Lung (tissue), 12 donors: Measurements from ENCODE around the gene KMT2D. TPM values are rescaled to one million over a fixed set of nuclear protein-coding genes. Genes with fewer than 3 reads are reported as not detected.

Source experiments
- ATAC-seq: fragments of 200-7000 bp; cut with Tn5 transposase; one replicate; pipeline ENCODE4 v1.9.1; 2020; ENCODE audit warnings: moderate number of reproducible peaks; ENCODE audit not compliant: insufficient read depth, low FRiP score
- DNase-seq, 3 donors: peaks; one replicate each; pipeline ENCODE4 v3.0.0-alpha.2; 2013 to 2017
- H3K27ac ChIP-seq, 2 donors: one replicate each; pipeline ENCODE4 v1.5.1; 2013; ENCODE audit warnings: mild to moderate bottlenecking in 2 of 2, moderate library complexity in 2 of 2, control low read depth in 1 of 2, inconsistent platforms in 1 of 2, low read depth in 1 of 2, low read length in 1 of 2
- H3K27me3 ChIP-seq, 3 donors: one replicate each; pipeline ENCODE4 v1.5.1; 2013; ENCODE audit warnings: low read length in 2 of 3; ENCODE audit not compliant: control insufficient read depth in 3 of 3, insufficient read depth in 3 of 3
- H3K36me3 ChIP-seq, 4 donors: one replicate each; pipeline ENCODE4 v1.5.1; 2013; ENCODE audit warnings: low read length in 4 of 4, mild to moderate bottlenecking in 1 of 4, moderate library complexity in 1 of 4; ENCODE audit not compliant: control insufficient read depth in 4 of 4, insufficient read depth in 4 of 4
- H3K4me1 ChIP-seq, 5 donors: one replicate each; pipeline ENCODE4 v1.5.1; 2013; ENCODE audit warnings: low read length in 5 of 5, mild to moderate bottlenecking in 2 of 5, moderate library complexity in 1 of 5; ENCODE audit not compliant: control insufficient read depth in 5 of 5, insufficient read depth in 5 of 5
- H3K4me3 ChIP-seq: one replicate; pipeline ENCODE4 v1.5.1; 2013; ENCODE audit warnings: mild to moderate bottlenecking, control low read depth, moderate library complexity
- H3K9ac ChIP-seq, 2 donors: one replicate each; pipeline ENCODE4 v1.5.1; 2013; ENCODE audit warnings: low read length in 2 of 2, control low read depth in 1 of 2; ENCODE audit not compliant: insufficient read depth in 1 of 2
- H3K9me3 ChIP-seq, 4 donors: one replicate each; pipeline ENCODE4 v1.5.1; 2013; ENCODE audit warnings: low read length in 3 of 4, mild to moderate bottlenecking in 1 of 4, moderate library complexity in 1 of 4; ENCODE audit not compliant: control insufficient read depth in 4 of 4, insufficient read depth in 3 of 4
- WGBS, 2 donors: extraction: QIAGEN DNeasy Blood & Tissue Kit; methylation state at CpG; one replicate each; pipeline ENCODE4 v1.1.7; 2013; 5-methylcytosine and 5-hydroxymethylcytosine counted together
- polyA plus RNA-seq, 2 donors: library from polyadenylated mRNA; stranded (reverse); fragments of 200-250 nt; gene quantifications; one replicate each; pipeline ENCODE4 v1.2.1, GENCODE V29; 2013
- total RNA-seq, 2 donors: library from RNA; depleted of rRNA in 1 of 2; stranded (reverse); fragments of >200 nt in 1 of 2; gene quantifications; one replicate each; pipeline ENCODE4 v1.2.1, GENCODE V29; 2014 to 2021
- TF ChIP-seq, protein P1 (sequence below): IDR thresholded peaks from 2 replicates; pipeline ENCODE4 v1.5.1; 2012; ENCODE audit warnings: mild to moderate bottlenecking; ENCODE audit errors: control extremely low read depth, extremely low read depth
- donor health status: control.
- donor health status: control.
- donor health status: Bipolar disorder and iron deficiency.
- donor health status: healthy.
- donor health status: DM: yes; HTN: yes; CAD: no.

Gene KMT2D
- total and polyA plus RNA-seq, 4 donors = 27.6 to 115 (median 49.2) TPM

DNA sequence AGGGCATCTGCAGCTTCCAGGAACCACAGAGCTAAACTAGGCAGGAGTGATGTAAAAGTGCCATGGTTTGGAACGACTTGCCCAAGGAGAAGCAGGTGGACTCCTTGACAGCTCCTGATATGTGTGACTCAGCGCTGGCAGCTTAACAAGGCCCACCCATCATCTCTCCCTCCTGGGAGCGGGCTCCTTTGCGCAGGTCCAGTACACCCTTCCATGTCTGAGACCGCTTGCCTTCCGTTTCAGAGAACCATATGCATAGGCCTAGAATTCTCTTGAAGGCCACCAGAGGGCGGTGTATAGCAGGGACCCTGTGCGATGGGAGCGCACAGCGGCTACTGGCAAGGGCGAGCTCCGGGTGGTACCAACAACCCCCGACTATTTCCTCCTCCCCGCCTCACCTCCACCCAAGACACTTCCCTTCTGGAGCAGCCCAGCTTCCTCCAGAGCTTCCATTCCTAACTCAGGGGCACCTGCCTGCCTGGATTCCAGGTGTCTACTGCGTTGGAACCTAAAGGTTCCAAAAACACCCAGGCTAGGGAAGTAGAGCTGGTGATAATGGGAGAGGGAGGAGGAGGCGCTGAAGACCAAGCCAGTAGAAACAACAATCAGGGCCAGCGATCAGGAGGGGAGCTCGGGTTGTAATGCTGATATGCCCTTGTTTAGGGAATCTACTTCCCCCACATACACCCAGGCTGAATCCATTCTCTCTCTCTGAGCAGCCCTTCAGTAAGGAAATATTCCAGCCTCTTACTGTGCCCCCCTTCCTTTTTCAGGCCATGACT lies 27.7 kb upstream of the KMT2D start:
- H3K36me3 ChIP-seq = no peaks in the 10 kb centered on the region
- H3K9me3 ChIP-seq = no peaks in the 10 kb centered on the region
- ATAC-seq (peak; percentile 94), DNase-seq (peak; percentile 82 to 90 (median 86))
- no peak overlapping the region for H3K27ac ChIP-seq
- no peak overlapping the region for H3K4me3 ChIP-seq
- no peak overlapping the region for H3K9ac ChIP-seq
- TF ChIP-seq, protein P1, sequence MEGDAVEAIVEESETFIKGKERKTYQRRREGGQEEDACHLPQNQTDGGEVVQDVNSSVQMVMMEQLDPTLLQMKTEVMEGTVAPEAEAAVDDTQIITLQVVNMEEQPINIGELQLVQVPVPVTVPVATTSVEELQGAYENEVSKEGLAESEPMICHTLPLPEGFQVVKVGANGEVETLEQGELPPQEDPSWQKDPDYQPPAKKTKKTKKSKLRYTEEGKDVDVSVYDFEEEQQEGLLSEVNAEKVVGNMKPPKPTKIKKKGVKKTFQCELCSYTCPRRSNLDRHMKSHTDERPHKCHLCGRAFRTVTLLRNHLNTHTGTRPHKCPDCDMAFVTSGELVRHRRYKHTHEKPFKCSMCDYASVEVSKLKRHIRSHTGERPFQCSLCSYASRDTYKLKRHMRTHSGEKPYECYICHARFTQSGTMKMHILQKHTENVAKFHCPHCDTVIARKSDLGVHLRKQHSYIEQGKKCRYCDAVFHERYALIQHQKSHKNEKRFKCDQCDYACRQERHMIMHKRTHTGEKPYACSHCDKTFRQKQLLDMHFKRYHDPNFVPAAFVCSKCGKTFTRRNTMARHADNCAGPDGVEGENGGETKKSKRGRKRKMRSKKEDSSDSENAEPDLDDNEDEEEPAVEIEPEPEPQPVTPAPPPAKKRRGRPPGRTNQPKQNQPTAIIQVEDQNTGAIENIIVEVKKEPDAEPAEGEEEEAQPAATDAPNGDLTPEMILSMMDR = peak; percentile 89
- H3K27me3 ChIP-seq = peaks cover 0 to 57% (median 49%) of the 10 kb centered on the region in 3 donors
- peaks cover 0 to 29% (median 12%) of the 10 kb centered on the region in 5 donors for H3K4me1 ChIP-seq
- WGBS, 2 donors = 1 to 2% methylated on average over 18 of the region's 18 CpGs

DNA sequence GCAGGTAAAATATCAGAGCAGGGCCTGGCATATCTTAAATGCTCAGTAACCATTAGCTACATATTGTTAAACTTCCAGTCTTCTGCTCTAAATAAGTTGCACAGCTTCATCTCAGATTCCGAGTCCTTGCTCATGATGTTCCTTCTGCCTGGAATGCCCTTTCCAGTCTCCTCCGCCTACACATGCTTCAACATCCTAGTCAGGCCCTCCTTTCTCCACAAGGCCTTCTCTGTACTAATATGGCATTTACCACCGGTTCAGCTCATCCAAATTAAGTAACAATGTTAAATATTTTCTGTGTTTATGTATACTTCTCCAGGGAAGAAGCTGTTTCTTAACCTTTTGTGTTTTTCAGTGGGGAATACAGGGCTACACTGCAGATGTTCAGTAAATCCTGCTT lies 25.5 kb upstream of the KMT2D start:
- no peak for ATAC-seq
- TF ChIP-seq, protein P1 = no peak
- DNase-seq = no peak
- Histone ChIP-seq H3K4me3 (no peak overlapping the region), H3K27me3 (peaks cover 0 to 35% (median 28%) of the 10 kb centered on the region in 3 donors), H3K27ac (no peak overlapping the region), H3K9ac (no peak overlapping the region), H3K36me3 (no peaks in the 10 kb centered on the region), H3K9me3 (no peaks in the 10 kb centered on the region), H3K4me1 (peaks cover 0 to 15% (median 4%) of the 10 kb centered on the region in 5 donors)
- 82 to 87% methylated on average over 3 of the region's 3 CpGs for whole genome bisulfite sequencing, 2 donors

DNA sequence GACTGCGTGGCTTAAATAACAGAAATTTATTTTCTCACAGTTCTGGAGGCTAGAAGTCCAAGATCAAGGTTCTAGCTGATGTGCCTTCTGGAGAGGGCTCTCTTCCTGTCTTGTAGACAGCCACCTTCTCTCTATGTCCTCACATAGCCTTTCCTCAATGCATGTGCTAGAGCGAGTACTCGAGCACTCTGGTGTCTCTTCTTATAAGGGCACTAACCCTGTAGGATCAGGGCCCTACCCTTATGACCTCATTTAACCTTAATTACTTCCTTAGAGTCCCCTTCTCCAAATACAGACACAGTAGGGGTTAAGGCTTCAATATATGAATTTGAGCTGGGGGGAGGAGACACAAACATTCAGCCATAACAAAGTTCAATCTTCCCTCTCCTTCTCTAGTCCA lies 23.8 kb upstream of the KMT2D start:
- ATAC-seq = no peak
- WGBS, 2 donors = 95 to 98% methylated on average over 3 of the region's 3 CpGs

More for the DNA sequence above, 23.8 kb upstream of the KMT2D start:
- Histone ChIP-seq H3K36me3 (no peaks in the 10 kb centered on the region), H3K27ac (no peak overlapping the region), H3K4me1 (peaks cover 0 to 6% (median 0%) of the 10 kb centered on the region in 5 donors), H3K9ac (no peak overlapping the region), H3K4me3 (no peak overlapping the region), H3K9me3 (no peaks in the 10 kb centered on the region), H3K27me3 (peaks cover 0 to 19% (median 15%) of the 10 kb centered on the region in 3 donors)
- DNase-seq = no peak
- TF ChIP-seq, protein P1 = no peak
